GM21529 (cell line): ENCODE data around the gene TBX4.
"Not testable (repeated sequence)": the region's sequence is repeated elsewhere in the genome, so short reads cannot be mapped to it uniquely, and the experiment has no call there.

Experiments
- ATAC-seq: cut with Tn5 transposase; IDR thresholded peaks from one replicate; pipeline ENCODE4 v1.9.1; 2021; ENCODE audit not compliant: unreplicated experiment

Gene TBX4

GRCh38 chr17:61427567-61427966 is 24.7 kb upstream of the TBX4 start:
- no peak for ATAC-seq

DNA sequence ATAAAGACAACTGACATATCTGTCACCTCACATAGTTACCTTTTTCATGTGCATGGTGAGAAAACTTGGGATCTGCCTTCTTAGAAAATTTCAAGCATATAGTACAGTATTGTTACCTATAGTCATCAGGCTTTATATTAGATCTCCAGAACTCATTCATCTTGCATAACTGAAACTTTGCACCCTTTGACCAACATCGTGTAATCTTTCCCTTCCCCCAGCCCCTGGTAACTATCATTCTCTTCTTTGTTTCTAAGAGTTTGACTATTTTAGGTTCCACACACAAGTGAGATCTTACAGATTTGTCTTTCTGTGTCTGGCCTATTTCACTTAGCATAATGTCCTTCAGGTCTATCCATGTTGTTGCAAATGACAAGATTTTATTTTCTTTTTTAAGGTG is 22.9 kb upstream of the TBX4 start:
- ATAC-seq = no peak

DNA sequence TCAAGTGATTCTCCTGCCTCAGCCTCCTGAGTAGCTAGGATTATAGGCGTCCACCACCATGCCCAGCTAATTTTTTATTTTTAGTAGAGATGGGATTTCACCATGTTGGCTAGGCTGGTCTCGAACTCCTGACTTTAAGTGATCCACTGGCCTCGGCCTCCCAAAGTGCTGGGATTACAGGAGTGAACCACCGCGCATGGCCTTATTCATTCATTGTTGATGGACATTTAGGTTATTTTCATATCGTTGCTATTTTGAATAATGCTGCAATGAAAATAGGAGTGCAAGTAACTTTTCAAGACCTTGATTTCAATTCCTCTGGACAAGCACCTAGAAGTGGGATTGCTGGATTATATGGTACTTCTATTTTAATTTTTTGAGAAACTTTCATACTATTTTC is 22.4 kb upstream of the TBX4 start:
- ATAC-seq = not testable (repeated sequence)

- no peak for ATAC-seq
Measured at GRCh38 chr17:61431594-61432311, 20.5 kb upstream of the TBX4 start.

DNA sequence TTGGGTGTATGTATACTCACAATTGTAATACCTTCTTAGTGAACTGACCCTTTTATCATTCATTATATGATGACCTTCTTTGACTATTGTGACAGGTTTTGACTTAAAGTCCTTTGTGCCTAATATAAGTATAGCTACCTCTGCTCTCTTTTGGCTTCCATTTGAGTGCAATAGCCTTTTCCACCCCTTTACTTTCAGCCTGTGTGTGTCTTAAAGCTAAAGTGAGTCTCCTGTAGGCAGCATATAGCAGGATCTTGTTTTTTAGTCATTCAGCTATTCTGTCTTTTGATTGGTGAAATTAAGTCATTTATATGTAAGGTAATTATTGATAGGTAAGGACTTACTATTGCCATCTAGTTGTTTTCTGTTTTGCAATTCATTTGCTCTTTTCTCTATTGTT is 15.9 kb upstream of the TBX4 start:
- no peak for ATAC-seq

- no peak for ATAC-seq
Measured at GRCh38 chr17:61436995-61437704, 15.1 kb upstream of the TBX4 start.

DNA sequence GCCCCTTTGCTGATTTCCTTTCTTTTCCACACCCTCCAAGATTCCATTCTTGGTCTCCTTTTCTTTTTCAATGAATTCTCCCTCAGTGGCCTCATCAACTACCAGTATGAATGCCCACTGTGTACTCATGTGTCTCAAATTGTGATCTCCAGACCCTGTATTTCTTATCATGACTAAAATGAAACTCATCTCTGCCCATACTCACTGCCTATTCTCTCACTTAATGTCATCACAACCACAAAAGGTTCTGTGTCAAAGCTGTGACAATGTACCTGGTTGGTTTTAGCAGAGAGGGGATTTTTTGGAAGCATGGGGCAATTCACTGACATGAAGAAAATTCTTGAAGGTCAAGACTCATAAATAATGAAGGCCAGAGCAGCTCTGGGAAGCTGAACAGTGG is 11.5 kb upstream of the TBX4 start:
- no peak for ATAC-seq

DNA sequence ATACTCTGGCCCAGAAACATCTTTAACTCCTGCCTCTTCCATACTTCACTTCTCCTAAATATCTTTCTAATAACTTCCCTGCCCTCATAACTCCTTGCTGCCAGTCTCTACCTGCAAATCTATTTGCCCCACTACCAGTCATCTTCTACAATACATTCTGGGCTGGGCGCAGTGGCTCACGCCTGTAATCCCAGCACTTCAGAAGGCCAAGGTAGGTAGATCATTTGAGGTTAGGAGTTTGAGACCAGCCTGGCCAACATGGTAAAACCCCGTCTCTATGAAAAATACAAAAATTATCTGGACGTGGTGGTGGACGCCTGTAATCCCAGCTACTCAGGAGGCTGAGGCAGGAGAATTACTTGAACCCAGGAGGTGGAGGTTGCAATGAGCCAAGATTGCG is 10.7 kb upstream of the TBX4 start:
- ATAC-seq = not testable (repeated sequence)

DNA sequence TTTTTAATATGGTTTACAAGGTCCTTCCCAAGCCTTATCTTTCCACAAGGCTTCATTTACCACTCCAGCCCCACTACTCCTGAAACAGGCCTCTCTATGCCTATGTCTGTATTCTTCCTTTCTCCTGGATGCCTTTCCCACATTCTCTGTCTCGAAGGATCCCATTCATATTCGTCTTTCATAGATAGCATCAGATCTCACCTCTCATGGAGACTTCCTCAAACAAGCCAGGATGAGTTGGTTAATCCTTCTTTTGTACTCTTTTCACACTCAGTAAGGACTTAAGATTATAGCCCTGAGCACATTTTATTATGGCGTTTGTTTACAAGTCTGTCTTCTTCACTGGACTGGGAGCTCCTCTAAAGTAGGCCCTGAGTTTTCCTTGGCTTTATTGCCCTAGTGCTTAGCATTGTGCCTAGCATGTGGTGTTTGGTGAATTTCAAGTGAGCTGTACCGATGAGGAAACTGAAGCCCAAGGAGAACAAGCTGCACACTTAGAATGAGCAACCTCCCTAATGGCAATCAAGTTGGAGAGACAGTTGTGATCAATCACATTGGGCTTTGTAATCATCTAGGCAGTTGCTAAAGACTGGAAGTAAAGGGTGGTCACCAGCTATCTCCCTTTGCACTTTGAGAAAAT is 10.0 kb upstream of the TBX4 start:
- no peak for ATAC-seq

GRCh38 chr17:61442878-61443474 is 9.2 kb upstream of the TBX4 start:
- ATAC-seq = no peak

- no peak for ATAC-seq
Measured at GRCh38 chr17:61443475-61443882, 8.7 kb upstream of the TBX4 start.

DNA sequence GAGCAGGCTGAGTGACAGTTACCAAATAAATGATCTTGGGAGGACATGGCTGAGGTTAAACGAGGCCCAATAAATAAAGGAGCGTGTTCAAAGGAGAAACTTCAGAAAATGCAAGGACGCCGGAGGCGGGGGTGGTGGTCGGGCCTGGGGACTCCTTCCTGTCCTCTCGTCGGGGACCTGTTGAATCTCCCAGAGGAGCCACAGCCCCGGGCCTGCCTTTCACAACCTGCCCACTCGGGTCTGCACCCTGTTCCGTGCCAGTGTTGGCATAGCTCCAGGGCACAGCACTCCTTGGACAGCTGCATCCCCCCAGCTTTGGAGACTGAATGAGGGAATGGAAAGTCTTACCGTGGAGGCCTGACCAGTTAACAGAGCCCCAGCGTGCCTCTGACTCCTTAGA is 8.1 kb upstream of the TBX4 start:
- no peak for ATAC-seq

DNA sequence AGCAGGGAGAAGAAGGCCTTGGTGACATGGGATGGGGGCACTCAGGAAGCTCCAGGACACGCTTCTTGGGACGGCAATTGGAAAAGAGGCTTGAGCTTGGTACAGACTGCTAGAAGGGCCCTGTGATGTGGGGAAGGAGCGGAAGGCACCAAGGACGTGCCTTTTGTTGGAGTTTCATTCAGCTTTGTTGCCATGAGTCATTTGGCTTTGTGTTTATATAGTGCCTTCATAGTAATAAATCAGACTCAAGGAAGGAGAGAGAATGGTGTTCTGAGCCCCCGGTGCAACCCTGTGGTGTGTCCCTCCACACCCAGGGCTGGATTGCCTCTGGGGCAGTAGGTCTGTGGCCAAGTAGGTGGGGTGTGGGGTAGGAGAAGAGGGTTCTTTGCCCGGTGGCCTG is 7.4 kb upstream of the TBX4 start:
- ATAC-seq = no peak

- ATAC-seq = no peak
Measured at GRCh38 chr17:61447358-61447757, 4.9 kb upstream of the TBX4 start.

DNA sequence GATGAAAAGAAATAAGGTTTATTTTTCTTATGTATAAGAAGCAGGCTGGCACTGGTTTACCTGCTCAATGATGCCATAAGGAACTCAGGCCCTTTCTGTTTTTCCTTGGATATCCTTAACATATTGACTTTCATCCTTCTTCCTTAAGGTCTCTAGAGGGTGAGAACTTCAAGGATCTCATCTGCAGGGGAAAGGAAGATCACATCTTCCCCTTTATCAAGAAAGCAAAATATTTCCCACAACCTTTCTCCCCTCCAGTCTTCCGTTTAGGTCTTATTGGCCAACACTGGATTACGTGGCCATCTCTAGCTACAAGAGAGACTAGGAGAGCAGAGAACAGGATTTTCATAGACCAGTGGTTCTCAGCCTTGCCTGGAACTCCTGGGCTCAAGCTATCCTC is 4.2 kb upstream of the TBX4 start:
- no peak for ATAC-seq

DNA sequence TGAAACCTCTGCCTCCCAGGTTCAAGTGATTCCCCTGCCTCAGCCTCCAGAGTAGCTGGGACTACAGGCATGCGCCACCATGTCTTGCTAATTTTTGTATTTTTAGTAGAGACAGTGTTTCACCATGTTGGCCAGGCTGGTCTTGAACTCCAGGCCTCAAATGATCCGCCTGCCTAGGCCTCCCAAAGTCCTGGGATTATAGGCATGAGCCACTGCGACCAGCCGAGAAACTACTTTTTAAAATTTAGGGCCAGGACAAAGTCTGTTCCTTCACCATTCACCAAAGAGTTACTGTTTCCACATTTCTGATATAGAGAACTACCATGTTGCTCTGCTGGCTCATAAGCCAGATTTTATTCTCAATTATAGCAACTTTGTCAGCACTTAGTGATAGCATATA is 3.1 kb upstream of the TBX4 start:
- not testable (repeated sequence) for ATAC-seq

DNA sequence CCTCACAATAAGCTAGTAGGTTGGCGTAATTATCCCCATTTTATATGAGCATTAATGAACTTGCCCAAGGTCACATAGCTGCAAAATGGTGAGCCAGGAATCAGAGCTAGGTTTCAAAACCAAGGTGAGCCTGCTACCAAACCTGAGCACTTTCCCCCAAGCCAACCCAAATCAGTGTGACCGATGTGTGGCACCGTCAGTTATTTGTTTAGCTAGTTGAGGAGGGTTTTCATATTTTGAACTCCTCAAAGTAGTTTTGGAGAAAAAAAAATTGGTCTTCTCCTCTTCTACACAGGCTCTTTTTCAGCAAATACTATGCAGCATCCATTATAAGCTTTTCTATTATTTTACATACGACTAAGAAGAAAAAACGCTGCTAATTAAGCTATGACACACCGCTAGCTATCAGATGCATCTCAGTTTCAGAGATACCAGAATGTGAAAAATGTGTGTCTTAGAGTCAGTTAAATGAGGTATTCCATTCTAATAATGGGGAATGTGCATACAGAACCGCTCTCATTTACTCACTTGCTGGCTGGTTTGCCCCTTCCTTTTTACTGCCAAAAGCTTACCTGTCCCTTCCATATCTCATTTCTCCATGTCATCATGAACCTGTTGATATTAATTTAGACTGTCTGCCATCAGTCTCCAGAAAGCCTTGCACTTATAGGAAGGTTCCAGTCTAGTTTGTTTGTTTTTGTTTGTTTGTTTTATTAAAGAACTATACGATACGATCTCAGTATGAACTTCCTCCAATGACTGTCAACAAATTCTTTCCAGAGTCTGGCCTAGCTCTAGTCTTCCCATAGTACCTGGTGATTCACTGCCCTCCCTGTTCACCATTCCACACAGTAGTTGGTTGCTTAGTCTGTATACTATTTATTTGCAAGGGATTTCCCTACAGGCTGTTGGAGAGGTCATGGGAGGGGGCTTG is 2.2 kb upstream of the TBX4 start:
- no peak for ATAC-seq

GRCh38 chr17:61450641-61451537 is 1.3 kb upstream of the TBX4 start:
- no peak for ATAC-seq

- ATAC-seq = no peak
Measured at GRCh38 chr17:61451538-61452300, 503 bp upstream of the TBX4 start.
